HG03159 (cell line): ENCODE data around the gene C3orf62.
"Not testable (repeated sequence)": the region's sequence is repeated elsewhere in the genome, so short reads cannot be mapped to it uniquely, and the experiment has no call there.

ENCODE experiments used
- ATAC-seq: cut with Tn5 transposase; IDR thresholded peaks from one replicate; pipeline ENCODE4 v1.9.1; 2021; ENCODE audit warnings: mild to moderate bottlenecking, moderate library complexity; ENCODE audit not compliant: unreplicated experiment

The C3orf62 gene

GRCh38 chr3:49269443-49270155 is 7.4 kb downstream of the C3orf62 start:
- ATAC-seq = no peak

GRCh38 chr3:49266410-49267095 is 10.5 kb downstream of the C3orf62 start:
- ATAC-seq = no peak

- ATAC-seq = no peak
Observed at GRCh38 chr3:49265661-49266386, 11.2 kb downstream of the C3orf62 start.

GRCh38 chr3:49263159-49263889 is 13.7 kb downstream of the C3orf62 start:
- no peak for ATAC-seq

- no peak for ATAC-seq
Observed at GRCh38 chr3:49260806-49261324, 16.2 kb downstream of the C3orf62 start.

- ATAC-seq = no peak
Observed at GRCh38 chr3:49257187-49257586, 19.8 kb downstream of the C3orf62 start.

GRCh38 chr3:49255718-49256511 is 21.1 kb downstream of the C3orf62 start:
- ATAC-seq = no peak

- no peak for ATAC-seq
Observed at GRCh38 chr3:49255112-49255511, 21.9 kb downstream of the C3orf62 start.

- no peak for ATAC-seq
Observed at GRCh38 chr3:49253512-49253911, 23.5 kb downstream of the C3orf62 start.

- ATAC-seq = no peak
Observed at GRCh38 chr3:49248840-49249227, 28.2 kb downstream of the C3orf62 start.

GRCh38 chr3:49244581-49245205 is 32.3 kb downstream of the C3orf62 start:
- no peak for ATAC-seq

- ATAC-seq = not testable (repeated sequence)
Observed at GRCh38 chr3:49240091-49240490, 36.9 kb downstream of the C3orf62 start.

GRCh38 chr3:49238274-49239127 is 38.5 kb downstream of the C3orf62 start:
- ATAC-seq = no peak

GRCh38 chr3:49237344-49237743 is 39.7 kb downstream of the C3orf62 start:
- no peak for ATAC-seq

GRCh38 chr3:49236226-49236625 is 40.8 kb downstream of the C3orf62 start:
- ATAC-seq = no peak

GRCh38 chr3:49228817-49229216 is 48.2 kb downstream of the C3orf62 start:
- ATAC-seq = not testable (repeated sequence)

- no peak for ATAC-seq
Observed at GRCh38 chr3:49222002-49222401, 55.0 kb downstream of the C3orf62 start.

GRCh38 chr3:49220985-49221563 is 56.0 kb downstream of the C3orf62 start:
- ATAC-seq = not testable (repeated sequence)
